Fibroblast of peridontal ligament (primary cell): Measurements from ENCODE around the gene ATL1.
"Not testable (repeated sequence)": the region's sequence is repeated elsewhere in the genome, so short reads cannot be mapped to it uniquely, and the experiment has no call there.

Source experiments
- DNase-seq: peaks from one replicate; pipeline ENCODE4 v3.0.0-alpha.2; 2010; ENCODE audit errors: extremely low read depth

The ATL1 gene

DNA sequence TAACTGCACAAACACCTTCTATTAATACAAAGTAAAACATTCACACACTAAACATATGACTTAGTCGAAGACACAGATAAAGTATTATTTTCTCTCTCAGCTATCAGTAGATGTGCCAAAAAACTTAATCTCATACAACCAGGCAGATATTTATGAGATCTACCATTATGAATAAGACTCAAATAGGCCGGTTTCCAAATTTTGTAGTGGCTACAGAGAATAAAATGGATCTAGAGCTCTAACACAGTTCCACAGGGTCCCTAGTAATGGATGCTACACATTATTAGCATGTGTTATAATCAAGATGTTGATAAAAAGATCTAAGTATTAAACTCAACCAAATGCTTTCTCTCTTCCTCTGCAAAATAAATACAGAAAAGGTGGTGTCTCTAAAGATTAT lies 97.8 kb downstream of the ATL1 start:
- no peak for DNase-seq

DNA sequence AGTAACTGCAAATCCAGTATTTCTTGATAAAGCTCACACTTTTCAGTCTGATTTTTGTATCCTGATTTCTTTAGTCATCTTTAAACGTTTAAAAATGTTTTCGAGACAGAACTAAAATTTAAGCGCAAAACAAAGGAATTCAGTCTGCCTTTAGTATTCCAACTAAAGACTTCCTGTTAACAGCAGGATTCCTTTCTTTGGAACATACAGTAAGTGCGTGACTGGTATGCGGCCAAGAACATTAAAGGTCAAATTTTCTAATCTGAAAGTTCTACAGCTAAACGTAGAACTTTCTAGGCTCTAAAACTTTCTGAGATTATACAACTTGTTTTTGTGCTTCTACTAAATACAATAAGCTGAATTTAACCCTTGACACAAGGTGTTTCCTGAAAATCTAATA lies 98.3 kb downstream of the ATL1 start:
- peak; percentile 79 for DNase-seq

DNA sequence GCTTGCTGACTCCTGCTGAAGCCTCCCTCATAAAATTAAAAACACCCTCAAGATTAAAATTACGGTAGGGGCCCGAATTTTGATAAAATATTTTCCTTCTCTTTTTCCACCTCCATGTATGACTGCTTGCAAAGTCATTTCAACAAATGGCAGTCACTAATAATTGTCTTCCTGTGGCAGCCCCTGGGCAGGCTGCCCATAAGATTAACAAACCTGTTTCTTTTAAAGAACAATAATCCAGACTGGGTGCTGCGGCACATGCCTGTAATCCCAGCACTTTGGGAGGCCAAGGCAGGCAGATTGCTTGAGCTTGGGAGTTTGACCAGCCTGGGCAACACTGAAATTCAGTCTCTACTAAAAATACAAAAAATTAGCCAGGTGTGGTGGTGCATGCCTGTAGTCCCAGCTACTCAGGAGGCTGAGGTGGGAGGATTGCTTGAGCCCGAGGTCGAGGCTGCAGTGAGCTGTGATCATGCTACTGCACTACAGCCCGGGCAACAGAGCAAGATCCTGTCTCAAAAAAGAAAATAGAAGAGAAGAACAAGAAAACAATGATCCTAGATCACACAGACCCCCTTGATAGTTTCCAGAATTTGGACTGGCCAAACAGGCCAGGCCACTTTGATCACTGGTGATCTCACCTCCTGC lies 99.5 kb downstream of the ATL1 start:
- no peak for DNase-seq

DNA sequence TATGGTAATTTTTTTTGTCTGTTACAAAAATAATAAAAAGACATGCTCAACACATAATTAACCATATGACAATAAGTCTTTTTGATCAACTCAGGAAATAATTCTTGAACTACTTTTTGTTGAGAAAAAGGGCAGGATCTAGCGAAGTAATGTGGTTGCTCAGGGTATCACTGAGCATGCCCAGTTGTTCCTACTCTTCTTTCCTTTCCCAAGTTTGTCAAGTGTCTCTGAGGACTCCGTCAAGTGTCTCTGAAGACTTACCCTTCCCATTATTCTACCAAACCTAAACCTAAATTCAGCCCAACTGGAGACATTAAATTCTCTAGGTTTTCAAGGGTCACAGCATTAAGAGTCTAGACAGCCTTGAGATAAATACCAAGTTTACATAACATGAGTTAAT lies 104.6 kb downstream of the ATL1 start:
- not testable (repeated sequence) for DNase-seq

DNA sequence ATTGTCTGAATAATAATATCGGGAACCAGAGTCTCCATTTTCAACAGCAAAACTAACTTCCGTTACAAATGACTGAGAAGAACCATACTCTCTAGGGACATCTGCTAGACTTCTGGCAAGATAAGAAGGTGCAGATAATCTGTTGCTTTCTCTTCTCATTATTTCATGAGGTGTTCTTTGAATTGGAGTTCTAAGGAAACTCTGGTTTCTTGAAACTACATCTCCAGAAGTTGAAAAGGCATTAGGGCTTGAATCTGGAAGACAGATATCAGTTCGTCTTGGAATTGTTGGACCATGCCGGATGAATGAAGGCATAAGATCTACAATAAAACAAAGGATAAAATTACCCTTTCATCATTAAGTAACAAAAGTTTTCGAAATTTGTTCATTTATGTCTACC lies 105.4 kb downstream of the ATL1 start:
- not testable (repeated sequence) for DNase-seq

DNA sequence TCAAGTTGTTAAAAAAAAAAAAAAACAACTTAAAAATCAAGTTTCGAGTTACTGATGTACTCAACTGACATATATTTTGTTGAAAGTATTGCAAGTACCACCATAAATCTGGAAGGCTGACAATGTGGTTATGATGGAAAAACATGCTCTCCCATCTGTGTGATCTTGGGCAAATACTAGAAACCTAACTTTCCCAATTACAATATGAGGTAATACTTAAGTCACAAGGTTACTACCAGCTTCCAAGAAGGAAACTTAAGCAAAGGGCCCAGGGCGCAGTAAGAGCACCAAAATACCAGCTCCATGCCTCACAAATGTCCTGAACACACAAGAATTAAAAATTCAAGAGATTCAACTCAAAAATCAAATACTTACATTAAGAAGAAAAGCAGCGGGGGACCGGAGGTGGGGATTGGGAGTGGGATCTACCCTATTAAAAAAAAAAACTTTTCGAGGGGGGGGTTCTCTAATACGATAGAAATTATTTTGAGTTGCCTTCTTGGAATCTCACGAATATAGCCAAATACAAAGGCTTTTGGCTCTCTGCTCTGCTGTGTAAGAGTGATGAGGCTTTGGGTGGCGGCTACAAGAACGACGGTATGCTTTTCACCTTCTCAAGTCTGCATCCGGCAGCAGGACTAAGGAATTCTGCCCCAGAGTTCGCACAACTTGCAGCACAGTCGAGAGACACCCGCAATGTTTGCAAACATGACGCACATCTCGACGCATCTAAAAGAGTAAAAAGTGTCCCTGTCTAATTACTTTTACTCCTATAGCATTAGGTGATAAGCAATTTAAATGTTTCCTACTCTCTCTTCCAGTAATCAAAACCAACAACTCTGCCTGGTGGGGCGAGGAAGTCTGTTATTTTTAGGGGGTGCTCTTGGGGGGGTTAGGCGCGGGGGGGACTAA lies 107.1 kb downstream of the ATL1 start:
- peak; percentile 94 for DNase-seq

DNA sequence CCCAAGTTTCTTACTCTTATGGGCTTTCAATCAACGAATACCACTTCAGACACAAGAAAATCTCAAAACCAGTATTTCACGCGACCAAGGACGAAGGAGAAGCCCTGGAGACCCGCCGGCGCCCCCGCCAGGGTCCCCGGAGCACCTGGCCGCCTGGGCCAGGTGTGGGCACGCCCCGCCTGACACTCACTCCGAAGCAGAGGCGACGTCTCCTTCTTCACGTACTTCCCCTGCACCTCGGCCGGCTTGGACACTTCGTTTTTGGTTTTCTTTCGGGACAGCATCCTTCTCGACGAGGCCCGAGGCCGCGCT lies 107.7 kb downstream of the ATL1 start:
- DNase-seq: no peak

DNA sequence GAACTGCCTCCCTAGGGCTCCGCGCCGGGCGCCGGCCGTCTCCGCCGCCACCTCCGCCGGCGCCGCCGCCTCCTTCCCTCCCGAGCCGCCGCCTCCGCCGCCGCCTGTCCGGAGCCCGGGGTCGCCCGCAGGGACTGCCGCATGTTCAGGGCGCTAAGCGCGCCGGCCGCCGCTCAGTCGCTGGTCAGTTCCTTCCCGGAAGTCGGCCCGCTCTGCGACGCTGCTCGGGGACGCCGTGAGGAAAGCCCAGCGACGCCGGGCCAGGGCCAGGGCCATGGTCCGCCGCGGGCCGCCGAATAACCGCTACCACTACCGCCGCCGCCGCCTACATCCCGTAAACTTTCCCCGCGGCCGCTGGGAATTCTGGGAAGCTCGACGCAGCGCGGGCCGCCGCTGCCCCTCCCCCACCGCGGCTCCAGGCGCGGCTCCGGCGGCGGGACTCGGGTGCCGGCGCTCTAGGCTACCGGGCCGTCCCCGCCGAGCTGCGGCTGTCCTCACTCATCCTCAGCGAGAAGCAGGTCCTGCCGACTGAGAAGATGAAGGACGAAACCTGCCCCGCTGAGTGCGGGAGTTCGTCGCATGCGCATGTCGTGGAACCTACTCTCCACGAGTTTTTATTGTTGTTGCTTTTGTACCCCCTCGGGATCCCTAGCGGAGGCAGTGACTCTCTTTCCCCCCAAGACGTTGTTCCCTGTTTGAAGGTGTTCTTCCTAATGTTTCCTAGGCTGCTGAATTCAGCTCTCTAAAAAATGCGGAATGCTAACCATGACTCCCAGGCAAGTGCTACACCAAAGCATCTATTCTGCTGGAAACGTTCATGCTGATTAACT lies 108.3 kb downstream of the ATL1 start, which contains the start of gene SAV1:
TSS of gene SAV1 (minus strand) at position 311 of the 830 bp plus-strand sequence. CDS start 339 bp downstream, outside the sequence.
- peak; percentile 85 for DNase-seq

DNA sequence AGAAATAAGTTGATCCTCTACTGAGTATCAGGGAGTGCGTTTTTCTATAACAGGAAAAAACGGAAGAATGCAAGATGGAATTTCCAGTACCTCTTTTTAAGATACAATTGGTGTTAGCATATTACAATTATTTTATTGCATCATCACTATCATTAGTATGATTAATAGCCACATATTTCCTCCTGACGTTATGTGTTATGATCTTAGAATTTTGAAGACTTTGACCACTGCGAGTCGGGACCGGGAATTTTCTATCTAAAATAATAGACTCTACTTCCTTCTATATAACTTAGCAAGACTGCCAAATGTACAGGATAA lies 108.8 kb downstream of the ATL1 start:
- no peak for DNase-seq

DNA sequence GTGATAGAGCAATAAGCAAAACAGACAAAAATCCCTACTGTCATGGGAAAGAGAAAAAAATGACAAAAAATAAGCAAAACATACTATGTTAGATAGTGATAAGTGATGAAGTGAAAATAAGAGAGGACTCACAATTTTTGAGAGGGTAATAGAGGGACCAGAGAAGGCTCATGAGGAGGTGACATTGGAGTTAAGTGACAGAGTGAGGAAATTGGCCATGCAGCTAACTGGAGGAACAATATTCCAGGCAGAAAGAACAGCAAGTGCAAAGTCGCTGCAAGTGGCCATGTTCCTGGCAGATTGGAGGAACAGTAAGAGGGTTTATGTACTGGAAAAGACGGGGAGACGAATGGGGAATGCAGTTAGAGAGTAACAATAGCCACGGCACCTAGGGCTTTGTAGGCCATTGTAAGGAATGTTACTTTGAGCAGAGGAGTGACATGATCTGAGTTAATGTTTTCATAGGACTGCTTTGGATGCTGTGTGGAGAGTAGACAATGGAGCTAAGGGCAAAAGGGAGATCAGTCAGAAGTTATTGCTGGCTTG lies 109.6 kb downstream of the ATL1 start:
- no peak for DNase-seq

DNA sequence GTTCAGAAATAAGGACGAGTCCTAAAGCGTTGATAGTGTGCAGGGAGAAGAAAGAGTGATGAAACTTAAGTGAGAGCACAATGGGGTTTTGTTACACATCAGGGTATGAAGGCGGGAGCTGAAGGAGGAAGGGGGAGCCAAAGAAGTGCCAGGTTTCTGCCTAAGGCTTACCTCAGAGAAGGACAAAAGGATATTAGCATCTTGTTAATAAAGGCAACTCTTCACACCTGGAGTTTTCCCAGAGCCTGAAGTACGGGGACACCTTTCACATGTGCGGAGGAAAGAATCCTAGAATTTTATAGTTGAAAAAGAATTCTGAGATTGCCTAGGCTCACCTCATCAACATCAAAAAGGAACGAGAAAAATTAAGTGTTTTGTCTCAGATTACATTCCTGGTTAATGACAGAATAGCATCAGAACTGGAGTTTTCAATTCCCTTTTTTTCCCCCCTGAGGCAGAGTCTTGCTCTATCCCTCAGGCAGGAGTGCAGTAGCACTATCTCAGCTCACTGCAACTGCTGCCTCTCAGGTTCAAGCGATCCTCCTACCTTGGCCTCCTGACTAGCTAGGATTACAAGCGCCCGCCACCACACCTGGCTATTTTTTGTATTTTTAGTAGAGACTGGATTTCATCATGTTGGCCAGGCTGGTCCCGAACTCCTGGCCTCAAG lies 110.4 kb downstream of the ATL1 start:
- no peak for DNase-seq

DNA sequence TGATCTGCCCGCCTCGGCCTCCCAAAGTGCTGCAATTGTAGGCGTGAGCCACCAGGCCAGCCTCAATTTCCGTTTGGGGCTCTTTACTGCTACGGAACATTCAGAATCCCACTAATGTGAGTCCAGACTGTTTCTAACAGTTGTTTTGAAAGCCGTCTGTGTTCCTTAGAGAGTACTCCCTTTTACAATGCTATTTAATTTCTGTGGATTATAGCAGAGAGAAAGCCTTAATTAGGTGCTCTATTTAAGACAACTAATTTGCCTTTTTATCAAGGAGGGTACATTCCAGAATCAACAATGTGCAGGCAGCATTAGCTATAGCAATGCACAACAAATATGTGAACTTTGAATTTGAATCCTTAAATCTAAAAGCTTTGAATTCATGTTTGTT lies 110.9 kb downstream of the ATL1 start:
- DNase-seq: no peak

DNA sequence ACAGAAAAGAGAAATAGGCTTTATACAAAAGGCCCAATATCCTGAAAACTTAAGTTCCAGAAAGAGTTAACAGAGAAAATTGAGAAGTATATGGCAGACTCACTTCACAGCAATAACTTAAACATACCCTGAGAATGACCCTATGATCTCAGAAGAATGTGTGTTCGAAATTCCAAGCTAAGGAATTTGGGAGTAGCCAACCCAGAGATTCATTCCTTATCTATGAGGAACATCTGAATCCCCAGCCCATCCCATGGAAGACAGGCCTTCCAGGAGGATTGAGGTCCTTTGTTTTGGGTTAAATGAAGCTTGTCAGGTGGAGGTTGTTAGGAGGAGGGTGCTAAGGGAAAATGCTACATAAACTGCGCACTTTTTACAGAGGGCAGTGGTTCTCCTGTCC lies 115.7 kb downstream of the ATL1 start:
- DNase-seq: peak; percentile 56

DNA sequence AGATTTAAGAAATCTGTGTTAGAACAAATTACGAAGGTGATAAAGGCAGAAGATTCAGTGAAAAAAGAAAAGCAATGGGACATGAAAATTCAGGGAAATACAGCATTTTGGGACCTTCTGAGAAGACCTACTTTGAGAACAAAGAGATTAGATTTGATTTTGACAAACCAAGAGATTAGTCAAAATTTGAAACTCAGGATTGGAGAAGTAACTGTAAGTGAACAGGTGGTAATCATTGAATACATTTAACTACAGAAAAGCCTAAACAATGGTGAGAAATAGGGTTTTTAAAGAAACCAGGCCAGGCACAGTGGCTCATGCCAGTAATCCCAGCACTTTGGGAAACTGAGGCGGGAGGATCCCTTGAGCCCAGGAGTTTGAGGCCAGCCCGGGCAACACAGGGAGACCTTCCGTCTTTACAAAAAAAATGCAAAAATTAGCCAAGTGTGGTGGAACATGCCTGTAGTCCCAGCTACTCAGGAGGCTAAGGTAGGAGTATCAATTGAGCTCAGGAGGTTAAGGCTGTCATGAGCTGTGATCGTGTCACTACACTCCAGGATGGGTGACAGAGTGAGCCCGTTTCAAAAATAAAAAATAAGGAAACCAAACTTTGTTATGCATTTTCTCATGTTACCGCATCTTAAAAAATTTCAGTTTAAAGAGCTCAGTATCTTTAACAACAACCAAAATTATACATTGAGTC lies 117.0 kb downstream of the ATL1 start:
- DNase-seq: no peak

DNA sequence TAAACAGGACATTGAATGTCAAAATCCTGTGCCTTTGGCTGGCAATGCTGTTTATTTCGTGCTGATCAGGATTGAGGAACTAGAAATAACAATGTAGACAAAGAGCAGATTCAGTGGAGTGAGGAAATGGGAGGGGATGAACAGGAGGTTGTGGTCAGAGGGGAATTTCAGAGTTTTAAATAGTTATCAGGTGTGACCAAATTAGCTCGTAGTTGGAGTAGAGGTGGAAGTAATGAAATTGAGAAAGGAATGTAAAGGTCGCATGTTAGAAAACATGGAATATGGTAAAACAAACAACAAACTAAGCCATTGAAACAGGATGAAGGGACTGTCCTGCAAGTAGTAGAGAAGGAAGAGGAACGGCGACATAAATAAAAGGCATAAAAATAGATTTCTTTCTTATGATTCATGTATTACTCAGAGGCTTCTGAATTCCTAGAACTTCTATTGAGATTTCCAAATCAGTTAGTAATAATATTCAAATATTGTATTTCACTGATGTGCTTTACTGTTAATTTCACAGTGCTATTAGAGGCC lies 117.7 kb downstream of the ATL1 start:
- peak; percentile 65 for DNase-seq

DNA sequence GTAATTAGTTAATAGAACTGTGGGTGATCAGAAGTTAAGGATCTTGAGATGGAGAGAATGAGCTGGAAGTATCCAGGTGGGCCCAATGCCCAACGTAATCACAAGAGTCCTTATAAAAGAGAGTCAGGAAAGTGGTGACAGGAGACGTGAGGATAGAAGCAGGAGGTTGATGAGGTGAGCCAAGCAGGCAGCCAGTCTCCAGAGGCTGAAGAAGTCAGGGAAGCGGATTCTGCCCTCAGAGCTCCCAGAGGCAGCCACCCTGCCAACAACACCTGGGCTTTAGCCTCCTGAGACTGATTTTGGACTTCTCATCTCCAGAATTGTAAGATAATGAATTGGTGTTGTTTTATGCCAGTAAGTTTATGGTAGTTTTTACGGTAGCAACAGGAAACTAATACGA lies 118.2 kb downstream of the ATL1 start:
- DNase-seq: no peak

DNA sequence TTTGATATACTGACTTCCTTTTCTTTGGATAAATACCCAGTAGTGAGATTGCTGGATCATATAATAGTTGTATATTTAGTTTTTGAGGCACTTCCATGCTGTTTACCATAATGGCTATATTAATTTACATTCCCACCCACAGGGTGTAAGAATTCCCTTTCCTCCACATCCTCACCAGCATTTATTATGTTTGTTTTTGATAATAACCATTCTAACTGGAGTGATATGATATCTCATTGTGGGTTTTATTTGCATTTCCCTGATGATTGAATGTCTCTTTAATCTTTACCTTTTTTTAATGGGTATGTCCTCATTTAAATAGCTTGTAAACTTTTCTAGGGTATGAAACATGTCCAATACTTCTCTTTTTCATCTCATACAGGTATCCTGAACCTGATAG lies 119.7 kb downstream of the ATL1 start:
- no peak for DNase-seq
